ENCODE results near the gene EFCAB14. TPM values are rescaled to one million over a fixed set of nuclear protein-coding genes. Genes with fewer than 3 reads are reported as not detected.
"Not testable (repeated sequence)": the region's sequence is repeated elsewhere in the genome, so short reads cannot be mapped to it uniquely, and the experiment has no call there.

Gene EFCAB14
- polyA plus RNA-seq, 1 donor from 2014 or later, result 7.6 TPM

GRCh38 chr1:46755121-46755520 is 36.2 kb upstream of the EFCAB14 start:
- no peak overlapping the region for H2AFZ ChIP-seq (ENCODE audit: low read depth, low read length)
- H3K4me2 ChIP-seq (ENCODE audit: low read length), result no peak overlapping the region
- H3K27me3 ChIP-seq (ENCODE audit: insufficient read depth, low read depth, low read length), result no peaks in the 10 kb centered on the region
- no peaks in the 10 kb centered on the region for H3K79me2 ChIP-seq (replicated peaks; ENCODE audit: insufficient read depth, low read length)
- no peaks in the 10 kb centered on the region for H3K9me2 ChIP-seq (ENCODE audit: insufficient read depth, low read length)
- TF ChIP-seq, protein P1, sequence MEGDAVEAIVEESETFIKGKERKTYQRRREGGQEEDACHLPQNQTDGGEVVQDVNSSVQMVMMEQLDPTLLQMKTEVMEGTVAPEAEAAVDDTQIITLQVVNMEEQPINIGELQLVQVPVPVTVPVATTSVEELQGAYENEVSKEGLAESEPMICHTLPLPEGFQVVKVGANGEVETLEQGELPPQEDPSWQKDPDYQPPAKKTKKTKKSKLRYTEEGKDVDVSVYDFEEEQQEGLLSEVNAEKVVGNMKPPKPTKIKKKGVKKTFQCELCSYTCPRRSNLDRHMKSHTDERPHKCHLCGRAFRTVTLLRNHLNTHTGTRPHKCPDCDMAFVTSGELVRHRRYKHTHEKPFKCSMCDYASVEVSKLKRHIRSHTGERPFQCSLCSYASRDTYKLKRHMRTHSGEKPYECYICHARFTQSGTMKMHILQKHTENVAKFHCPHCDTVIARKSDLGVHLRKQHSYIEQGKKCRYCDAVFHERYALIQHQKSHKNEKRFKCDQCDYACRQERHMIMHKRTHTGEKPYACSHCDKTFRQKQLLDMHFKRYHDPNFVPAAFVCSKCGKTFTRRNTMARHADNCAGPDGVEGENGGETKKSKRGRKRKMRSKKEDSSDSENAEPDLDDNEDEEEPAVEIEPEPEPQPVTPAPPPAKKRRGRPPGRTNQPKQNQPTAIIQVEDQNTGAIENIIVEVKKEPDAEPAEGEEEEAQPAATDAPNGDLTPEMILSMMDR (IDR thresholded peaks at IDR 0.05; ENCODE audit: poor library complexity, severe bottlenecking), result no peak
- no peak for TF ChIP-seq SMC3 (conservative IDR thresholded peaks at IDR 0.05; ENCODE audit: poor library complexity)
- TF ChIP-seq TAF1 (IDR thresholded peaks at IDR 0.05; ENCODE audit: low read depth), result no peak
- TF ChIP-seq POLR2AphosphoS5 (IDR thresholded peaks at IDR 0.05), result no peak
- no peak for TF ChIP-seq EP300 (conservative IDR thresholded peaks at IDR 0.05; ENCODE audit: poor library complexity, severe bottlenecking)
- no peak for TF ChIP-seq EZH2 (IDR thresholded peaks at IDR 0.05; ENCODE audit: borderline replicate concordance, insufficient read depth, low read length, poor library complexity, severe bottlenecking)
- TF ChIP-seq, protein P2, sequence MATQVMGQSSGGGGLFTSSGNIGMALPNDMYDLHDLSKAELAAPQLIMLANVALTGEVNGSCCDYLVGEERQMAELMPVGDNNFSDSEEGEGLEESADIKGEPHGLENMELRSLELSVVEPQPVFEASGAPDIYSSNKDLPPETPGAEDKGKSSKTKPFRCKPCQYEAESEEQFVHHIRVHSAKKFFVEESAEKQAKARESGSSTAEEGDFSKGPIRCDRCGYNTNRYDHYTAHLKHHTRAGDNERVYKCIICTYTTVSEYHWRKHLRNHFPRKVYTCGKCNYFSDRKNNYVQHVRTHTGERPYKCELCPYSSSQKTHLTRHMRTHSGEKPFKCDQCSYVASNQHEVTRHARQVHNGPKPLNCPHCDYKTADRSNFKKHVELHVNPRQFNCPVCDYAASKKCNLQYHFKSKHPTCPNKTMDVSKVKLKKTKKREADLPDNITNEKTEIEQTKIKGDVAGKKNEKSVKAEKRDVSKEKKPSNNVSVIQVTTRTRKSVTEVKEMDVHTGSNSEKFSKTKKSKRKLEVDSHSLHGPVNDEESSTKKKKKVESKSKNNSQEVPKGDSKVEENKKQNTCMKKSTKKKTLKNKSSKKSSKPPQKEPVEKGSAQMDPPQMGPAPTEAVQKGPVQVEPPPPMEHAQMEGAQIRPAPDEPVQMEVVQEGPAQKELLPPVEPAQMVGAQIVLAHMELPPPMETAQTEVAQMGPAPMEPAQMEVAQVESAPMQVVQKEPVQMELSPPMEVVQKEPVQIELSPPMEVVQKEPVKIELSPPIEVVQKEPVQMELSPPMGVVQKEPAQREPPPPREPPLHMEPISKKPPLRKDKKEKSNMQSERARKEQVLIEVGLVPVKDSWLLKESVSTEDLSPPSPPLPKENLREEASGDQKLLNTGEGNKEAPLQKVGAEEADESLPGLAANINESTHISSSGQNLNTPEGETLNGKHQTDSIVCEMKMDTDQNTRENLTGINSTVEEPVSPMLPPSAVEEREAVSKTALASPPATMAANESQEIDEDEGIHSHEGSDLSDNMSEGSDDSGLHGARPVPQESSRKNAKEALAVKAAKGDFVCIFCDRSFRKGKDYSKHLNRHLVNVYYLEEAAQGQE (IDR thresholded peaks at IDR 0.05; ENCODE audit: borderline replicate concordance), result no peak
- TF ChIP-seq RAD21 (conservative IDR thresholded peaks at IDR 0.05), result no peak
- no peak for TF ChIP-seq MXI1 (conservative IDR thresholded peaks at IDR 0.05; ENCODE audit: poor library complexity, severe bottlenecking)
- H3K9me3 ChIP-seq (ENCODE audit: low read length), result no peaks in the 10 kb centered on the region
- H4K20me1 ChIP-seq (ENCODE audit: insufficient read depth), result no peaks in the 10 kb centered on the region
- H3K9ac ChIP-seq (ENCODE audit: low read length), result no peak overlapping the region
- no peak overlapping the region for H3K27ac ChIP-seq (ENCODE audit: low read length)
- no peak overlapping the region for H3K4me3 ChIP-seq (ENCODE audit: low read length)
- no peaks in the 10 kb centered on the region for H3K36me3 ChIP-seq (ENCODE audit: insufficient read depth, low read length)
- no peaks in the 10 kb centered on the region for H3F3A ChIP-seq (ENCODE audit: insufficient read depth, low read length, poor library complexity, severe bottlenecking)

DNA sequence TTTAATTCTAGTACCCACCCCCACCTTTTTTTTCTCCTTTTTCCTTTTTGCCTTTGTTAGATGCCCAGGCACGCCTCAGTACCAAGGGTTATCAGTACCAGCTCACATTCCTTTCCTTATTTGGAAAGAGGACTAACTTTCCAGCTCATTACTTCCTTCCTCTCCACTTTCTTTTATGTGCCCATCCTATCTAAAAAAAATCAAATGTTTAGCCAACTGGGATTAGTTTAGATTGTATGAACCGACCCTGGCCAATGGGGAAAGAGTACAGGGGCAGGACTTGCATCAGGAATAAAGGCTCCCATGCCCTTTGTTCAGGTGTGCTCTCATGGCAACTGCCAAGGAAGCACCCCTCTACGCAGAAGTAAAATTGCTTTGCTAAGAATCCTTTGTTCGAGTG is 35.8 kb upstream of the EFCAB14 start:
- not testable (repeated sequence) for H3F3A ChIP-seq (ENCODE audit: insufficient read depth, low read length, poor library complexity, severe bottlenecking); H3K27ac ChIP-seq (ENCODE audit: low read length); H3K79me2 ChIP-seq (replicated peaks; ENCODE audit: insufficient read depth, low read length); H4K20me1 ChIP-seq (ENCODE audit: insufficient read depth); H3K36me3 ChIP-seq (ENCODE audit: insufficient read depth, low read length); H3K27me3 ChIP-seq (ENCODE audit: insufficient read depth, low read depth, low read length); H3K4me2 ChIP-seq (ENCODE audit: low read length); H3K4me3 ChIP-seq (ENCODE audit: low read length); H3K9me2 ChIP-seq (ENCODE audit: insufficient read depth, low read length); H3K9ac ChIP-seq (ENCODE audit: low read length); H2AFZ ChIP-seq (ENCODE audit: low read depth, low read length); H3K9me3 ChIP-seq (ENCODE audit: low read length)

GRCh38 chr1:46753985-46754384 is 35.1 kb upstream of the EFCAB14 start:
- Histone ChIP-seq H3K4me3 (ENCODE audit: low read length) (no peak overlapping the region), H3F3A (ENCODE audit: insufficient read depth, low read length, poor library complexity, severe bottlenecking) (no peaks in the 10 kb centered on the region), H3K27me3 (ENCODE audit: insufficient read depth, low read depth, low read length) (no peaks in the 10 kb centered on the region), H3K9me3 (ENCODE audit: low read length) (no peaks in the 10 kb centered on the region), H3K79me2 (replicated peaks; ENCODE audit: insufficient read depth, low read length) (no peaks in the 10 kb centered on the region), H3K27ac (ENCODE audit: low read length) (no peak overlapping the region), H4K20me1 (ENCODE audit: insufficient read depth) (no peaks in the 10 kb centered on the region), H3K36me3 (ENCODE audit: insufficient read depth, low read length) (no peaks in the 10 kb centered on the region), H3K9ac (ENCODE audit: low read length) (no peak overlapping the region), H3K9me2 (ENCODE audit: insufficient read depth, low read length) (no peaks in the 10 kb centered on the region), H2AFZ (ENCODE audit: low read depth, low read length) (no peak overlapping the region), H3K4me2 (ENCODE audit: low read length) (no peak overlapping the region)
- TF ChIP-seq TAF1 (IDR thresholded peaks at IDR 0.05; ENCODE audit: low read depth), result no peak
- no peak for TF ChIP-seq SMC3 (conservative IDR thresholded peaks at IDR 0.05; ENCODE audit: poor library complexity)
- no peak for TF ChIP-seq POLR2AphosphoS5 (IDR thresholded peaks at IDR 0.05)
- TF ChIP-seq MXI1 (conservative IDR thresholded peaks at IDR 0.05; ENCODE audit: poor library complexity, severe bottlenecking), result no peak
- no peak for TF ChIP-seq RAD21 (conservative IDR thresholded peaks at IDR 0.05)
- TF ChIP-seq, protein P2 (IDR thresholded peaks at IDR 0.05; ENCODE audit: borderline replicate concordance), result no peak
- TF ChIP-seq, protein P1 (IDR thresholded peaks at IDR 0.05; ENCODE audit: poor library complexity, severe bottlenecking), result no peak

All from neural cell (in vitro differentiated cells).